GM12801 (cell line): Measurements from ENCODE around the gene ALKBH2.

Source experiments
- CTCF ChIP-seq: IDR thresholded peaks from one replicate; pipeline ENCODE4 v1.5.1; 2011; ENCODE audit warnings: control low read depth; ENCODE audit not compliant: insufficient read length; ENCODE audit errors: extremely low read depth

The ALKBH2 gene

GRCh38 chr12:109130297-109131153, 37.3 kb upstream of the ALKBH2 start:
- no peak for TF ChIP-seq CTCF

GRCh38 chr12:109127533-109128242, 34.4 kb upstream of the ALKBH2 start:
- TF ChIP-seq CTCF = no peak

- TF ChIP-seq CTCF = no peak
These were observed 33.5 kb upstream of the ALKBH2 start for GRCh38 chr12:109126784-109127183.

- no peak for TF ChIP-seq CTCF
These were observed 32.5 kb upstream of the ALKBH2 start for GRCh38 chr12:109125791-109126190.

GRCh38 chr12:109124878-109125648, 31.8 kb upstream of the ALKBH2 start:
- TF ChIP-seq CTCF = no peak

- TF ChIP-seq CTCF = no peak
These were observed 28.1 kb upstream of the ALKBH2 start for GRCh38 chr12:109121346-109121880.

- TF ChIP-seq CTCF = no peak
These were observed 27.3 kb upstream of the ALKBH2 start for GRCh38 chr12:109120557-109120956.
